Measurements from ENCODE around the gene TMEM247. TPM values are rescaled to one million over a fixed set of nuclear protein-coding genes. Genes with fewer than 3 reads are reported as not detected.
"Not testable (repeated sequence)": the region's sequence is repeated elsewhere in the genome, so short reads cannot be mapped to it uniquely, and the experiment has no call there.

The TMEM247 gene
- total RNA-seq, 1 donor from 2014 or later = not detected

GRCh38 chr2:46458763-46459500 is 20.4 kb upstream of the TMEM247 start:
- DNase-seq (ENCODE audit: low spot score) = no peak

DNA sequence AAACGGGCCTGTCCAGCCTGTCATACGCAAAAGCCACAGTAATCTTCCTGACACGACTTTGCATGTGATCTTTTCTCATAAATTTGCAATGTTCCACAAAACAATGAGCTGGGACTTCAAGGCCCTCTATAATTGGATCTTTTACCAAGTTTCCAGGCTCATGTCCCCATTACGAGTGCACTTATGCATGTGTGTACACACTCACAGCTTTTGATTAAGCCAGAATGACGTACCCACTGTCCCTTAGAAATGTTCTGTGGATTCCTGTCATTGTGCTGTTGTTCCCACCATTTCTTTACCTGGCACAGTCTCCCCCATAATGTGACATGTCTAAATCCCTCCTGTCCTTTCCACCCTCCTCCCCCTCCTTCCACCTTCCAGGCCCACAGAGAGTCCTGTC is 19.7 kb upstream of the TMEM247 start:
- DNase-seq (ENCODE audit: low spot score) = no peak

DNA sequence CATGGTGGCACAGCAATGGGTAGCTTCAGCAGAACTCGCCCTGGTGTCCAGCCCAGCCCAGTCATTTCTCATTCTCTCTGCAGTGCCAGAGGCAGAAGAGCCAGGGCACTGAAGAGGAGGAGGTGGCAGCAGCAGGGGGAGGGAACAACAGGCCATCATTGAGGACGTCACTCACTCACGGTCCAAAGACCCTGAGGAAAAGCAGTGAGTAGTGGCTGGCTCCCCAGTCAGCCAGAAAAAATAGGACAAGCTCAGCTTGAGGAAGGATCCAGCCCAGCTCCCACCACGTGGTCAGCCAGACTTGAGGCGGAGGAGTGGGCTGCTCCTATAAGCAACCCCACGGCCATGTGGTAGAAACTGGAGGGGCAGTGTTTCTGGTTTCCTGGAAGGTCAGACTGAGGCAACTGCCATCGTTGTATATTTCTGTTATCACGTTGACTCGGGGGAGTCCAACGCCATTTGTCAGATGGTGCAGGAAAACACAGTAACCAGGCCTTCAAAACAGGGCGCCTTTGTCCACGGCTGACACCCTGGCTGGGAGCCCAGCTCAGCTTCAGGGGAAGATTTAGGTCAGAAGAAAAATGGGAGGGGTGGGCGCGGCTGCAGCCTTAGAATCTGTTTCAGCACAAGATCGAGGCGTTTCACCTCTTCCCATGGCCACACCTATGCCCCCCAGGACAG is 19.0 kb upstream of the TMEM247 start:
- peak; percentile 50 for DNase-seq (ENCODE audit: low spot score)

GRCh38 chr2:46461011-46461674 is 18.2 kb upstream of the TMEM247 start:
- peak; percentile 66 for DNase-seq (ENCODE audit: low spot score)

- DNase-seq (ENCODE audit: low spot score) = peak; percentile 47
These were observed 17.6 kb upstream of the TMEM247 start for GRCh38 chr2:46461709-46462171.

DNA sequence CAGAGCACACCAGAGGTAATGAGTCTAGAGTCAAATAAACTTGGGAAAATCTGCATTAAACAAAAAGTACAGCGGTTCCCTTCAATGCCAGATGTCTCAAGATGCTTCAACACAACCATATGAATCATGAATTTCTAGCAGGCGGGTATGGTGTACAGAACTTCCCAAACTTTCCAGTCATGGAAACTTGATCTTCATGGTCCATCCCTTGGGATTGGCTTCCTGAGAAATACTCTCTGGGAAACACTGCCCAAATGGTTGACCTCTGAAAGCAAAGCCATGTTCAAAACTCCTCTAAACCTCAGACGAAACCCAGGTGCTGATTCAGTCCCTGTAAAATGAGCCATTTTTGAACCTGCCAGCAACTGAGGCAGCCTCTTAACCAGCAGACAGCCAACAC is 16.4 kb upstream of the TMEM247 start:
- no peak for DNase-seq (ENCODE audit: low spot score)

GRCh38 chr2:46469116-46469515 is 10.2 kb upstream of the TMEM247 start:
- peak; percentile 40 for DNase-seq (ENCODE audit: low spot score)

DNA sequence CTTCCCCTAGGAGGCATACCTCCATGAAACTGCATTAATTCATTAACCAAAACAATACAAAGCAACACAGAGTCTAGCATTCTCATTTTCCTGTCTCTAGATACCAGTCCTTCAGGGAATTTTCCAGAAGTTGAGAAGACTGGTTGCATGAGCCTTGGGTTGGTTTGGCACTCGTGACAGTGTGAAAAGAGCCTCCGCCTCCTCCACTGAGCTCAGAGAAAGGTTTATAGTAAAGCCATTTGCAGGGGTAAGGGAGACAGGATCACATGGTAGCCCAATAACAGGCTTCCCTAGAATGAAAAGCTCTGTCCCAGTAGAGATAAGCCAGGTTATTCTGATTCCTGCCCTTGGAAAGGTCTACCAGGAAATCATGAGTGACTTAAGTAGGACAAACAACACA is 9.7 kb upstream of the TMEM247 start:
- no peak for DNase-seq (ENCODE audit: low spot score)

- DNase-seq (ENCODE audit: low spot score) = peak; percentile 25
These were observed 9.2 kb upstream of the TMEM247 start for GRCh38 chr2:46470114-46470628.

- no peak for DNase-seq (ENCODE audit: low spot score)
These were observed 8.3 kb upstream of the TMEM247 start for GRCh38 chr2:46471019-46471583.

GRCh38 chr2:46471697-46472096 is 7.7 kb upstream of the TMEM247 start:
- DNase-seq (ENCODE audit: low spot score) = no peak

GRCh38 chr2:46472165-46472564 is 7.2 kb upstream of the TMEM247 start:
- not testable (repeated sequence) for DNase-seq (ENCODE audit: low spot score)

- not testable (repeated sequence) for DNase-seq (ENCODE audit: low spot score)
These were observed 1.9 kb upstream of the TMEM247 start for GRCh38 chr2:46477462-46477861.

DNA sequence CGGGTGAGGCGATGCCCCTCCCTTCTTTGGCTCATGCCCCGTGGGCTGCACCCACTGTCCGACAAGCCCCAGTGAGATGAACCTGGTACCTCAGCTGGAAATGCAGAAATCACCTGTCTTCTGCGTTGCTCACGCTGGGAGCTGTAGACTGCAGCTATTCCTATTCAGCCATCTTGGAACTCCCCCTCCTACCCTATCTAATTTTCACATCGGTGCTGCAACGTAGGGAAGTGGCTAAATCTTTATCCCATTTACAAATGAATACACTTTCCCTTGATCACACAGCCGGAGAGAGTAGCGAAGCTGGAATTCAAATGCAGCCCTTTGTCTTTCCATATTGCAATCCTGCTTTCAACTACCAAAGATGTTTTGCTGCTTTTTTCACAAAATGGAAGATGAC is 1.4 kb upstream of the TMEM247 start:
- no peak for DNase-seq (ENCODE audit: low spot score)

- no peak for DNase-seq (ENCODE audit: low spot score)
These were observed 1.2 kb downstream of the TMEM247 start for GRCh38 chr2:46480562-46480961.

GRCh38 chr2:46481198-46482193 is 2.1 kb downstream of the TMEM247 start:
- DNase-seq (ENCODE audit: low spot score) = peak; percentile 71

GRCh38 chr2:46482490-46482889 is 3.1 kb downstream of the TMEM247 start:
- DNase-seq (ENCODE audit: low spot score) = no peak

GRCh38 chr2:46485002-46485401 is 5.6 kb downstream of the TMEM247 start:
- no peak for DNase-seq (ENCODE audit: low spot score)

- DNase-seq (ENCODE audit: low spot score) = no peak
These were observed 7.1 kb downstream of the TMEM247 start for GRCh38 chr2:46486436-46486835.

DNA sequence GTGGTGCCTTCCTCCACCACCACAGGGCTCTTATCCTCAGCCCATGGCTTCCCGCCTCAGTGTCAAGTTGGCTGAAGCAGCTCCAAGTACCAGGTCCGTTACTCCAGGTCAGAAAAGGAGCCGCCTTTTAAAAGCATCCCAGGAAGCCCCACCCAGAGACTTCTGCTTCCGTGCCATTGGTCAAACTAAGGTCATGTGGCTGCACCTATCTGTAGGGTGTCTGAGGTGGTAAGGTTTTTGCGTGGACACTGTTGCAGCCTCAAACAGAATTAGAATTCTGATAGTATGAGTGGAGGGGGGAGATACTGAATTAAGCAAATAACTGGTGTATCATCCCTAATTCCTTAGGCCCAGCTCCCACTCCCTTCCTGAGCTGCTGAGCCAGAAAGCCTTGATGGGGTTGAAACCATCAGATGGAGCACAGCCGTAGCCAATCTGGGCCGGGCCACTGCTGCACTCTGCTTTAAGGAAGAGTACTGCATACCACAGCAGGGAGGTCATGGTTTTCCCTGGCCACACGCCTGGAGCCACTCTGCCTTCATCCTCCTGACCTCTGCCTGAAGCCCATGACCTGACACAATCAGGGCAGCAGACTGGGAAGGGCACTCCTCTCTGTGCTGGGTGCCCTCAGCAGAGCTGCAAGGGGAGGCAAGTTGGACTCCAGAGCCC is 8.4 kb downstream of the TMEM247 start:
- DNase-seq (ENCODE audit: low spot score) = peak; percentile 80

Measured in umbilical cord (tissue), 2 donors.